Body of pancreas (tissue), 4 donors: ENCODE data around the gene CSKMT. TPM values are rescaled to one million over a fixed set of nuclear protein-coding genes. Genes with fewer than 3 reads are reported as not detected.
A peak's percentile ranks its signal among the peaks of the same experiment; 100 is the strongest.
"Not testable (repeated sequence)": the region's sequence is repeated elsewhere in the genome, so short reads cannot be mapped to it uniquely, and the experiment has no call there.

Experiments used
- ATAC-seq: fragments of 150-250 bp; one replicate; pipeline ENCODE4 v1.9.1; 2016
- DNase-seq, 4 donors: peaks; one replicate each; pipeline ENCODE4 v3.0.0-alpha.2; 2019
- H3K27ac ChIP-seq, 4 donors: fragments of 200-600 bp; sonication (generic); 1 replicate in 3 of 4; 2 replicates in 1 of 4; pipeline versions ENCODE4 v1.5.1 to v1.6.1; 2016 to 2019; ENCODE audit warnings: mild to moderate bottlenecking in 1 of 4, mixed read lengths in 1 of 4, moderate library complexity in 1 of 4
- H3K27me3 ChIP-seq, 2 donors: fragments of 200-600 bp; sonication (generic); one replicate each; pipeline ENCODE4 v1.6.0; 2016; ENCODE audit warnings: mild to moderate bottlenecking in 1 of 2
- H3K36me3 ChIP-seq, 2 donors: fragments of 200-600 bp; sonication (generic); replicated peaks in 1 of 2; 2 replicates each; pipeline ENCODE4 v1.5.1; 2016; ENCODE audit warnings: low read depth in 2 of 2; ENCODE audit not compliant: insufficient read depth in 1 of 2
- H3K4me1 ChIP-seq: fragments of 200-600 bp; sonication (generic); one replicate; pipeline ENCODE4 v1.6.0; 2016
- H3K4me3 ChIP-seq, 2 donors: fragments of 200-600 bp; sonication (generic); 1 replicate in 1 of 2; 2 replicates in 1 of 2; pipeline ENCODE4 v1.5.1; 2016 to 2019
- H3K9me3 ChIP-seq, 3 donors: fragments of 200-600 bp; sonication (generic); 1 replicate in 2 of 3; 2 replicates in 1 of 3; pipeline ENCODE4 v1.5.1; 2016
- POLR2A ChIP-seq, 3 donors: fragments of 450-650 bp; IDR thresholded peaks; one replicate each; pipeline ENCODE4 v1.6.1; 2016; ENCODE audit warnings: antibody characterized with exemption in 3 of 3, mild to moderate bottlenecking in 2 of 3
- WGBS, 2 donors: methylation state at CpG; one replicate each; pipeline ENCODE4 v1.1.5; 2017; 5-methylcytosine and 5-hydroxymethylcytosine counted together
- intact Hi-C: fragments of 100-400 bp; cut with DNase I; formaldehyde crosslinking; loops from one replicate; pipeline ENCODE4 v1.15.1; 2023
- total RNA-seq, 2 donors: library from RNA; depleted of rRNA; stranded (reverse); fragments of >200 nt; gene quantifications; one replicate each; pipeline ENCODE4 v1.1.0, GENCODE V29; 2016
- TF ChIP-seq, protein P1 (sequence below), 7 experiments: fragments of 450-650 bp in 4 of 7; fragments of 200-600 bp in 3 of 7; sonication (generic) in 3 of 7; IDR thresholded peaks; one replicate each; pipeline ENCODE4 v1.5.1; 2016 to 2019; ENCODE audit warnings: antibody characterized with exemption in 7 of 7

Gene CSKMT
- total RNA-seq, 2 donors from 2014 or later, result 5.4 to 110 TPM

DNA sequence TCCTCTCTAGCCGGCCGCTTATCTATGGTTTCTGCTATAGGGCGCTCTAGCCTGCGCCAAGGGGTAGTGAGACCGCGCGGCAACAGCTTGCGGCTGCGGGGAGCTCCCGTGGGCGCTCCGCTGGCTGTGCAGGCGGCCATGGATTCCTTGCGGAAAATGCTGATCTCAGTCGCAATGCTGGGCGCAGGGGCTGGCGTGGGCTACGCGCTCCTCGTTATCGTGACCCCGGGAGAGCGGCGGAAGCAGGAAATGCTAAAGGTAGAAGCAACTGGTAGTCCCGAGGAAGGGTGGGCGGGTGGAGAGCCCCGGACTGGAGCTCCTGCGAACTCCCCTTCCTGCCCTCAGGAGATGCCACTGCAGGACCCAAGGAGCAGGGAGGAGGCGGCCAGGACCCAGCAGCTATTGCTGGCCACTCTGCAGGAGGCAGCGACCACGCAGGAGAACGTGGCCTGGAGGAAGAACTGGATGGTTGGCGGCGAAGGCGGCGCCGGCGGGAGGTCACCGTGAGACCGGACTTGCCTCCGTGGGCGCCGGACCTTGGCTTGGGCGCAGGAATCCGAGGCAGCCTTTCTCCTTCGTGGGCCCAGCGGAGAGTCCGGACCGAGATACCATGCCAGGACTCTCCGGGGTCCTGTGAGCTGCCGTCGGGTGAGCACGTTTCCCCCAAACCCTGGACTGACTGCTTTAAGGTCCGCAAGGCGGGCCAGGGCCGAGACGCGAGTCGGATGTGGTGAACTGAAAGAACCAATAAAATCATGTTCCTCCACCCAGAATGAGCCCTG, 6.7 kb downstream of the CSKMT start, which contains the start of the genes LBHD1 and UQCC3:
LBHD1 (minus strand) TSS at position 660 of the 782 bp plus-strand sequence. CDS start 2,236 bp downstream, outside the sequence.
UQCC3 (plus strand) TSS at position 66 of the 782 bp plus-strand sequence; CDS start at position 139, 73 bp downstream.
- intact Hi-C loops, result no loop called here
- no peaks in the 10 kb centered on the region for H3K9me3 ChIP-seq
- H3K36me3 ChIP-seq, result peaks cover 0 to 3% of the 10 kb centered on the region in 2 donors
- H3K4me3 ChIP-seq, result peak within 1 kb of the TSS; percentile 57 to 80
- WGBS, 2 donors, result 0 to 1% methylated on average over 25 to 58 of the region's 59 CpGs
- TF ChIP-seq, protein P1, sequence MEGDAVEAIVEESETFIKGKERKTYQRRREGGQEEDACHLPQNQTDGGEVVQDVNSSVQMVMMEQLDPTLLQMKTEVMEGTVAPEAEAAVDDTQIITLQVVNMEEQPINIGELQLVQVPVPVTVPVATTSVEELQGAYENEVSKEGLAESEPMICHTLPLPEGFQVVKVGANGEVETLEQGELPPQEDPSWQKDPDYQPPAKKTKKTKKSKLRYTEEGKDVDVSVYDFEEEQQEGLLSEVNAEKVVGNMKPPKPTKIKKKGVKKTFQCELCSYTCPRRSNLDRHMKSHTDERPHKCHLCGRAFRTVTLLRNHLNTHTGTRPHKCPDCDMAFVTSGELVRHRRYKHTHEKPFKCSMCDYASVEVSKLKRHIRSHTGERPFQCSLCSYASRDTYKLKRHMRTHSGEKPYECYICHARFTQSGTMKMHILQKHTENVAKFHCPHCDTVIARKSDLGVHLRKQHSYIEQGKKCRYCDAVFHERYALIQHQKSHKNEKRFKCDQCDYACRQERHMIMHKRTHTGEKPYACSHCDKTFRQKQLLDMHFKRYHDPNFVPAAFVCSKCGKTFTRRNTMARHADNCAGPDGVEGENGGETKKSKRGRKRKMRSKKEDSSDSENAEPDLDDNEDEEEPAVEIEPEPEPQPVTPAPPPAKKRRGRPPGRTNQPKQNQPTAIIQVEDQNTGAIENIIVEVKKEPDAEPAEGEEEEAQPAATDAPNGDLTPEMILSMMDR (IDR thresholded peaks at IDR 0.05), result peak in 1 of 7 experiments; percentile 17
- peak; percentile 58 to 88 (median 84) for TF ChIP-seq POLR2A (IDR thresholded peaks at IDR 0.05)
- DNase-seq (peak; percentile 69 to 83 (median 80)), ATAC-seq (peak; percentile 80)
- no peaks in the 10 kb centered on the region for H3K27me3 ChIP-seq
- H3K4me1 ChIP-seq, result peaks cover 62% of the 10 kb centered on the region
- H3K27ac ChIP-seq, result peak within 1 kb of the TSS; percentile 76 to 96 (median 90)

DNA sequence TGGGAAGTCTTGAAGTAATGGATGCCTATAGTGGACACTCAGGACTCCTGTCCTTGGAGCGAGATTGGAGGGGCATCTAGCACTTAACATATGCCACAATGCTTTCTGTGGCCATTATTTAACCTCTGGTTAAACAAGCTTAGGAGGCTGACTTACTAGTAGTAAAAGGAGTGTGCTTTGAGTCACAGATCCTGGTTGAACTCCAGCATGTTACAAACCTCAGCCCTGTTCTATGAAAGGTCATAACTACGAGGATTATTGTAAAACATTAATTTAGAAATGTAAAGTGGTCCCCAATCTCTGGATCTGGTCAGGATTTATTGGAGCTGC, 8.0 kb downstream of the CSKMT start:
- DNase-seq, result no peak
- TF ChIP-seq POLR2A (IDR thresholded peaks at IDR 0.05), result no peak
- TF ChIP-seq, protein P1 (IDR thresholded peaks at IDR 0.05), result no peak
- no peaks in the 10 kb centered on the region for H3K9me3 ChIP-seq
- H3K4me1 ChIP-seq, result peaks cover 61% of the 10 kb centered on the region
- WGBS, 2 donors, result 62 to 79% methylated on average over 2 of the region's 2 CpGs
- H3K27ac ChIP-seq, result peak overlapping the region in 1 of 4 donors; percentile 96
- no peaks in the 10 kb centered on the region for H3K27me3 ChIP-seq
- no peak for ATAC-seq
- intact Hi-C loops, result no loop called here
- no peak overlapping the region for H3K4me3 ChIP-seq
- H3K36me3 ChIP-seq, result peaks cover 0 to 5% of the 10 kb centered on the region in 2 donors

DNA sequence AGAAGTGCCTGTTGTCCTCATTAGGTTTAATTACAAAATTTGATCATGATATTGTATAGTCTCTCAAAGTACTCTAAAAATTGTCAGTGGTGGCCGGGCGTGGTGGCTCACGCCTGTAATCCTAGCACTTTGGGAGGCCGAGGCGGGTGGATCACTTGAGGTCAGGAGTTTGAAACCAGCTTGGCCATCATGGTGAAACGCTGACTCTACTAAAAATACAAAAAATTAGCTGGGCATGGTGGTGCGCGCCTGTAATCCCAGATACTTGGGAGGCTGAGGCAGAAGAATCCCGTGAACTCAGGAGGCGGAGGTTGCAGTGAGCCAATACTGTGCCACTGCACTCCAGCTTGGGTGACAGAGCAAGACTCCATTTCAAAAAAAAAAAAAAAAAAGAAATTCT, 10.3 kb downstream of the CSKMT start:
- H3K27me3 ChIP-seq, DNase-seq, H3K27ac ChIP-seq, ATAC-seq, H3K9me3 ChIP-seq, intact Hi-C loops, H3K4me3 ChIP-seq, H3K36me3 ChIP-seq: not testable (repeated sequence)
- peaks cover 51% of the 10 kb centered on the region for H3K4me1 ChIP-seq
- whole genome bisulfite sequencing, 2 donors, result 88 to 93% methylated on average over 10 of the region's 10 CpGs

DNA sequence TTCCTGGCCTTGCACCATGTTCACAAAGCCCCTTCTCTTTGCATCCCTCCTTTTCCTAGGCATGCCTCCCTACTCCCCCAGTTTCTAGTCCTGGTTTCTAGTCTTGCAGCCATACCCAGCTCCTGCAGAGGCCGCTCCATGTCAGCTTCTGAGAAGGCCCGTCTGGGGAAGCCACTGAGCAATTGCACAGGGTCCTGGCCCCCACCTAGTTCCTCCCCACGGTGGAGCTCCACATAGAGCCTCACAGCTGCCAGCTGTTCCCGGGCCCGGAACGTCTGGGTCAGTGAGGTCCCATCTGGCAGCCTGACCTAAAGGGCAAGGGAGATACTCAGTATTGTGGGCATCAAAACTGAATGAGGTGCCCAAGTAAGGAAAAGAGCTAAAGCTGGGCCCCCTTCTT, 11.6 kb downstream of the CSKMT start:
- no peak overlapping the region for H3K27ac ChIP-seq
- H3K36me3 ChIP-seq, result peaks cover 0 to 5% of the 10 kb centered on the region in 2 donors
- no peak overlapping the region for H3K4me3 ChIP-seq
- H3K9me3 ChIP-seq, result no peaks in the 10 kb centered on the region
- intact Hi-C loops, result no loop called here
- peaks cover 51% of the 10 kb centered on the region for H3K4me1 ChIP-seq
- 34 to 41% methylated on average over 3 to 6 of the region's 6 CpGs for WGBS, 2 donors
- ATAC-seq (no peak), DNase-seq (no peak)
- TF ChIP-seq, protein P1 (IDR thresholded peaks at IDR 0.05), result no peak
- TF ChIP-seq POLR2A (IDR thresholded peaks at IDR 0.05), result no peak
- H3K27me3 ChIP-seq, result no peaks in the 10 kb centered on the region

DNA sequence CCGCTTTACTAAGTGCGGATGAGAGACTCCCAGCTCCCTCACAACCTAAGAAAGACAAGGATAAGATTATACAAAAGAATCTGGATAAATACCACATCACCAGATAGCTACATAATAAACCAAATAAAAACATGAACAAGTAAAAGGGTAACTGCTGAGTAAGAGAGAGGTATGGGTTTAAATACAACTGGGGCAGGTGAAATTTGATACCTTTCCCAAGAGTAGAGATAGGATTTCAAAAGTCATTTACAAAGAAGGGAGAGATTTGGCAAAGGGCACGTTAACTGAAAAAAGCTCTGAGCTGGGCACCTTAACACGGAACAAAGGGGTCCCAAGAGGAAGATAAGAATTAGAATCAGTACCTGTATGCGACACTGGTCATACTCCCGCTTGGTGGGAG, 12.0 kb downstream of the CSKMT start:
- intact Hi-C loops, result no loop called here
- H3K36me3 ChIP-seq, result peaks cover 0 to 5% of the 10 kb centered on the region in 2 donors
- no peak overlapping the region for H3K27ac ChIP-seq
- no peak for DNase-seq
- no peak for ATAC-seq
- TF ChIP-seq, protein P1 (IDR thresholded peaks at IDR 0.05), result no peak
- TF ChIP-seq POLR2A (IDR thresholded peaks at IDR 0.05), result no peak
- peaks cover 51% of the 10 kb centered on the region for H3K4me1 ChIP-seq
- WGBS, 2 donors, result 60 to 64% methylated on average over 6 of the region's 6 CpGs
- no peaks in the 10 kb centered on the region for H3K27me3 ChIP-seq
- no peaks in the 10 kb centered on the region for H3K9me3 ChIP-seq
- H3K4me3 ChIP-seq, result no peak overlapping the region
